ENCODE results near the gene PRDX1. TPM values are rescaled to one million over a fixed set of nuclear protein-coding genes. Genes with fewer than 3 reads are reported as not detected.

Gene PRDX1
- 947 and 1,108 TPM in 2 replicates for total RNA-seq (2021)
- Bru-seq, nascent RNA, result percentile 98 among the genes with signal in this experiment
- BruChase-seq, experiment 1, labeled RNA remaining after a 2-hour chase, result percentile 97 among the genes with signal in this experiment
- percentile 99 among the genes with signal in this experiment for BruChase-seq, experiment 2, labeled RNA remaining after a 6-hour chase
- long read RNA-seq, transcript PRDX1-202 (6 exons, 1,021 nt), result major isoform, 776 of 894 reads
- long read RNA-seq, transcript PRDX1-201 (6 exons, 1,234 nt), result minor isoform, 8 of 894 reads
- long read RNA-seq, partial matches to known transcripts, result 17 of 894 reads
- long read RNA-seq, other reads (novel, unspliced or antisense), result 93 of 894 reads

- intact Hi-C loops (cut with micrococcal nuclease; ENCODE audit: unreplicated experiment), result loop anchor here (2.0 kb wide), 1 partner anchor 29 kb away; the partner anchor contains the start of gene AKR1A1
- Histone ChIP-seq H3K36me3 (ENCODE audit: insufficient read depth, low read length, poor library complexity, severe bottlenecking) (peaks cover 25% of the 10 kb centered on the region), H3K4me1 (ENCODE audit: insufficient read depth, low read length, poor library complexity, severe bottlenecking) (peaks cover 26% of the 10 kb centered on the region), H3K9me3 (ENCODE audit: low read depth, low read length, poor library complexity, severe bottlenecking) (no peaks in the 10 kb centered on the region), H3K27ac (ENCODE audit: low read depth, low read length, poor library complexity, severe bottlenecking) (peak within 1 kb of the TSS; percentile 91), H3K4me3 (ENCODE audit: low read depth, low read length, poor library complexity, severe bottlenecking) (peak within 1 kb of the TSS; percentile 91), H3K27me3 (replicated peaks; ENCODE audit: insufficient read depth, low read depth, low read length, poor library complexity) (no peaks in the 10 kb centered on the region)
- BruUV-seq (replicated peaks), result TSS peak; percentile 68
- POLR2A ChIA-PET (ENCODE audit: low non-redundant PET), result interaction anchor here (0.6 to 2.0 kb wide), 13 partner anchors 9 to 735 kb away, joined by 3 to 18 read pairs (median 5); partner anchors contain the start of genes AKR1A1, CCDC163, GPBP1L1 and MMACHC
- CTCF ChIA-PET, result interaction anchor here (1.1 kb wide), 1 partner anchor 218 kb away, joined by 4 read pairs; no protein-coding TSS in a partner anchor
- peak; percentile 98 for DNase-seq (ENCODE audit: low spot score)
- no peak for TF ChIP-seq CTCF (conservative IDR thresholded peaks at IDR 0.05; ENCODE audit: low read depth, low read length)
- TF ChIP-seq EZH2 (IDR thresholded peaks at IDR 0.05; ENCODE audit: borderline replicate concordance, low read depth, low read length, poor library complexity, severe bottlenecking), result no peak
Observed at GRCh38 chr1:45521413-45522323, at the start of gene PRDX1. Gene PRDX1, minus strand, starts transcription at chr1:45521884. Its CDS starts 2,841 bp downstream, at chr1:45519043.

GRCh38 chr1:45570631-45571030 lies 48.9 kb upstream of the PRDX1 start:
- CTCF ChIA-PET, result no interaction called here
- TF ChIP-seq CTCF (conservative IDR thresholded peaks at IDR 0.05; ENCODE audit: low read depth, low read length), result no peak
- TF ChIP-seq EZH2 (IDR thresholded peaks at IDR 0.05; ENCODE audit: borderline replicate concordance, low read depth, low read length, poor library complexity, severe bottlenecking), result no peak
- POLR2A ChIA-PET (ENCODE audit: low non-redundant PET), result no interaction called here

GRCh38 chr1:45569962-45570581 lies 48.4 kb upstream of the PRDX1 start:
- TF ChIP-seq EZH2 (IDR thresholded peaks at IDR 0.05; ENCODE audit: borderline replicate concordance, low read depth, low read length, poor library complexity, severe bottlenecking) (no peak), CTCF (conservative IDR thresholded peaks at IDR 0.05; ENCODE audit: low read depth, low read length) (peak; percentile 98)
- Histone ChIP-seq H3K9me3 (ENCODE audit: low read depth, low read length, poor library complexity, severe bottlenecking) (no peaks in the 10 kb centered on the region), H3K27ac (ENCODE audit: low read depth, low read length, poor library complexity, severe bottlenecking) (no peak overlapping the region), H3K27me3 (replicated peaks; ENCODE audit: insufficient read depth, low read depth, low read length, poor library complexity) (no peaks in the 10 kb centered on the region), H3K4me1 (ENCODE audit: insufficient read depth, low read length, poor library complexity, severe bottlenecking) (no peaks in the 10 kb centered on the region), H3K36me3 (ENCODE audit: insufficient read depth, low read length, poor library complexity, severe bottlenecking) (peaks cover 49% of the 10 kb centered on the region), H3K4me3 (ENCODE audit: low read depth, low read length, poor library complexity, severe bottlenecking) (no peak overlapping the region)
- peak; percentile 79 for DNase-seq (ENCODE audit: low spot score)
- ChIA-PET POLR2A (ENCODE audit: low non-redundant PET) (no interaction called here), CTCF (interaction anchor here (1.2 to 1.3 kb wide), 2 partner anchors 13 to 45 kb away, joined by 3 to 4 read pairs; partner anchors contain the start of gene NASP)
- no TSS peak for BruUV-seq (replicated peaks)
- intact Hi-C loops (cut with micrococcal nuclease; ENCODE audit: unreplicated experiment), result loop anchor here (1.0 to 10.0 kb wide), 3 partner anchors 58 to 555 kb away; partner anchors contain the start of genes HECTD3 and UROD

More at GRCh38 chr1:45570631-45571030, 48.9 kb upstream of the PRDX1 start:
- no peaks in the 10 kb centered on the region for H3K9me3 ChIP-seq (ENCODE audit: low read depth, low read length, poor library complexity, severe bottlenecking)
- no peak overlapping the region for H3K27ac ChIP-seq (ENCODE audit: low read depth, low read length, poor library complexity, severe bottlenecking)
- no peaks in the 10 kb centered on the region for H3K4me1 ChIP-seq (ENCODE audit: insufficient read depth, low read length, poor library complexity, severe bottlenecking)
- peaks cover 48% of the 10 kb centered on the region for H3K36me3 ChIP-seq (ENCODE audit: insufficient read depth, low read length, poor library complexity, severe bottlenecking)
- H3K4me3 ChIP-seq (ENCODE audit: low read depth, low read length, poor library complexity, severe bottlenecking), result no peak overlapping the region
- BruUV-seq (replicated peaks), result no TSS peak
- H3K27me3 ChIP-seq (replicated peaks; ENCODE audit: insufficient read depth, low read depth, low read length, poor library complexity), result no peaks in the 10 kb centered on the region
- no peak for DNase-seq (ENCODE audit: low spot score)
- intact Hi-C loops (cut with micrococcal nuclease; ENCODE audit: unreplicated experiment), result loop anchor here (1.0 to 10.0 kb wide), 3 partner anchors 58 to 556 kb away; partner anchors contain the start of genes HECTD3 and UROD

All from A673 (cell line).